Fibroblast of peridontal ligament (primary cell): ENCODE results near the gene RGS3.

Experiments used
- DNase-seq: peaks from one replicate; pipeline ENCODE4 v3.0.0-alpha.2; 2010; ENCODE audit errors: extremely low read depth

Gene RGS3

DNA sequence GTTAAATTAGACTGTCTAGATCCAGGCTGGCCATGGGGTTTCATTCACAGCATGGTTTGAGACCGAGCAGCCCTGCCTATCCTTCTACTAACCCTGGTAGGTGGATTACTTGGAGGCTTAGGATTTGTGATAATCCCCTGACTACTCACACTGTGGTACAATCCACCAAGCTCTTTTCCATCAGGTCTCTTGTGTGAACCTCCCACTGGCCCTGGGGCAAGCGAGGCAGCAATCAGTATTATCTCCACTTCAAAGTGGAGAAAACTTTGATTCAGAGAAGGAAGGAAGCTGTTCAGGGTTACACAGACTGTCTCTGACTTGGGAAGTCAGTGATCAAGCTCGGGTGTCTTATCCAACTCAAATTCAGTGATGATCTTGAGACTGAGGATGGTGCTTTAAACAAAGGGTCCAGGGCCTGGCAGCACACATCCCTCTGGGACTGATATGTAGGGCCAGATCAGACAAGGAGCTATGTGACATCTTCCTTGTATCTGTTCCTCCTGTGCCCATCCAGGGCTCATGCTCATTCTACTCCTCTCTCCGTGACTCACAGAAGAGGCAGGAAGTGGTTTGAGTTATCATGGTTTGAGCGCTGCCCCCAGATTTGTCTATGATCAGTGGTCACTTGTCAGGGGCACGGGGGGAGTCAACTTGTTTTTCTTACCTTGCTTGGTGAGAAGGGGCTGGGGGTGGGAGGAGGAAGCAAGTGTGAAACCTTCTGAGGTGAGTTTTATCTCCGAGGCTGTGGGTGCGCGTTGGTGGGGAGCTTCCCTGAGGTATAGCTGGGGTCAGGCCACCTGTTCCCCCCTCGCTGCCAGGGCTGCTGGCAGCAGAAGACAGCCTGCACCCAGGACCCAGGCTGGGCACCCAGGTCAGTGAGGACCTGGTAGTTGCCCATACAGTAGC is 48.6 kb downstream of the RGS3 start:
- no peak for DNase-seq

DNA sequence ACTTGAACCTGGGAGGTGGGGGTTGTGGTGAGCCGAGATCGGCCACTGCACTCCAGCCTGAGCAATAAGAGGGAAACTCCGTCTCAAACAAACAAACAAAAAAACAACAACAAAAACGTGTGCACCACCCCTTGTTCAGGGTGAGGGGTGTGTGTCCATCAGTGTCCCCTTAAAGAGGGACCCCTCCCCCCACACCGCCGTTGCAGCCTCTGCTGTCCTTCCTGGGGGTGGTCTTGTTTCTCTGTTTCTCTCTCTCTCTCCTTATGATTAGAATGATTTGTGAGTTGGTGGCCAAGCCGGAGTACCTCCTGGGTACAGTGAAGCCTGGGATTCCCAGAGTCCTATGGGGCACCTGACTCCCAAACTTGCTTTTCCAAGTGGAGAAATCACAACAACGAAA is 49.6 kb downstream of the RGS3 start:
- DNase-seq = no peak

DNA sequence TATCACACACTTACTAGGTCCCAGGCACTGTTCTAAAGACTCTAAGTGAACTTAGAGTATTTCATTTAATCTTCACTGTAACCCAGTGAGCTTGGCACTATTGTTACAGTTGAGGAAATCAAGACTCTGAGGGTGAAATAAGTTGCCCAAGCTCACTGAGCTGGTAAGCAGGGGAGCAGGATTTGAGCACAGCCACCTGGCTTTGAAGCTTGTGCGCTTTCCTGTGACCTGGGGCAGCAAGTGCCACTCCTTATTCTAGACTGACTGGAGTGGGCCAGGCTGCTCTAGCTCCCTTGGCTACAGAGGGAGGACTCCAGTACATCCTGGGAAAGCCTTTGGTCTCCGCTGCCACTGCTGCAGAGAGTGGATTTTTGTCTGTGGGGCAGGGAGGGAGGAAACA is 50.0 kb downstream of the RGS3 start:
- no peak for DNase-seq

DNA sequence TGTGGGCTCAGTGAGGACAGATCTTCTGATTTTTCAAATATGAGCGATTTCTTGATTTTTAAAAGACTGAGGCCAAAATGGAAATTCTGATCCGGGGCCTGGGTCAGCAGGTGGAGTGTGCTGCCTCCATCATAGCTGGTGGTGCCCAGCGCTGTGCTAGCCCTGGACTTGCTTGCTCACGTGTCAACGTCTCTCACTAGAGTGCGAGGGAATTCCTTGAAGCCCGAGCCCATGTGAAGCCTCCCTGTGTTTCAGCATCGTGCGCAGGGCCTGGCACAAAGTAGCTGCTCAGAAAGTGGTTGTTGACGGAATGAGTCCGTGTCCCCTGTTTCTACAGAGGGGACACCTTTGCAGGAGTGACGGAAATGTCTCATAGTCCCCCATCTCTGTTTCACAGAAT is 50.5 kb downstream of the RGS3 start:
- no peak for DNase-seq

DNA sequence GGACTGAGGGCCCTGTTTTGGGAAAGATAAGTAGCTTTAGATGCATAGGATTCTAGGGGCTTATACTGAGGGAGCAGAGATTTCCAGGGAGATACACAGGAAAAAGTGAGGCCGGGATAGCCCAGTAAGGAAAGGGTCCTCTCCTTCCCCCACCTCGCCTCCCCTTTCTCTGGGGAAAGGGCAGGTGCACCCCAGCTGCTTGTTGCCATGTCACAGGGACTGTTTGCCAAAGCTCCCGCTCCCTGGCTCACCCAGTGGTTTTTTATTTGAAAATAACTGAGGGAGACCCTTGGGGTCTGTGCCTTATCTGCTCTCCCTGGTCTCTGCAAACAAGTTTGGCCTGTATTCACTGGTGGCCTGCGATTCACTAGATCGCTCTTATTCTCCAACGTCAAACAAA is 51.2 kb downstream of the RGS3 start:
- DNase-seq = no peak

DNA sequence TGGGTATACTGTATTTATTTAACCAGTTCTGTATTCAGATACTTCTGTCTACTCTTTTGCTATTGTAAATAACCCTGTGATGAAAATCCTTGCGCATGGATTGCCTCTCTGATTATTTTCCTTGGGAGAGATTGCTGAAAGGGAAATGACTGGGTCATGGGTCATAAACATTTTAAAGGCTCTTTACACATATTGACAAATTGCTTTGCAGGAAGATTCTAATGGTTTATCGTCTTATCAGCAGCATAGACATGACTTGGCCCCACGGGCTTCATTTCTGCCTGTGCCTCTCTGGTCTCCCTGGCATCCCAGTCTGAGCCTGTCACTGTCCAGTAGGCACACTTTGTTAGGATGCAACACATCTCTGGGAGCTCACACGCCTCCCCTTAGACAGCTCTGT is 52.3 kb downstream of the RGS3 start:
- peak; percentile 47 for DNase-seq

DNA sequence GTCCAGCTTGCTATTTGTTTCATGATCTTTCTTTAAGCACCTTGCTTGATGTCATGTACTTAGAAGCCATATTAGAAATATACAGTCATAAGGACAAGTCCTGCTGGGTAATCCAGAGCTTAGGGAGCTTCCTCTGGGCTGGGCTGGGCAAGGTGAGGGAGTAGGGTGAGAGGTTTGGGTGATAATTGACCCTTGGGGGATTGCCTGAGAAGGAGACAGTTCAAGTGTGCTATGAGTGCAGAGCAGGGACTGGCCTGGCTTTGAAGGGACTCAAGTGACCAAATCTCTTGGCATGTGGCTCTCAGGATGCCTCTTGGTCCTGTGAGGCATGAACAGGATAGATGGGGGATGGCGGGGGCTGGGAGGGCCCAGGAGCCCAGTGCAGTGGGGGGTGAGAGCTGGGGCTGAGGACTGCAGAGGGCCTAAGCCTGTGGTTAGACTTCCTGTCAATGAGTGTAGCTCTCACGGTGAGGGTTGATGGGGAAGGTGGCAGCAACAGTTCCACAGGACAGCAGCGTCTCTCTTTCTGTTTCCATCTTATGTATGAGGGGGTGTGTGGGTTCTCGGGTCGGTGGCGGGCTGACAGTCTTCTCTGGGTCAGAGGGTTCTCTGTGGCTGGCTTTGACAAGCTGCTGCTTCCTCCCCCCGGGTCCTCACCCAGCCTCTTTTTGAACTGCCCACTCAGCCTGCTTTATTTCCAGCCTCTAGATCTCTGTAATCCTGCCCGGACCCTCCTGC is 53.5 kb downstream of the RGS3 start:
- no peak for DNase-seq

DNA sequence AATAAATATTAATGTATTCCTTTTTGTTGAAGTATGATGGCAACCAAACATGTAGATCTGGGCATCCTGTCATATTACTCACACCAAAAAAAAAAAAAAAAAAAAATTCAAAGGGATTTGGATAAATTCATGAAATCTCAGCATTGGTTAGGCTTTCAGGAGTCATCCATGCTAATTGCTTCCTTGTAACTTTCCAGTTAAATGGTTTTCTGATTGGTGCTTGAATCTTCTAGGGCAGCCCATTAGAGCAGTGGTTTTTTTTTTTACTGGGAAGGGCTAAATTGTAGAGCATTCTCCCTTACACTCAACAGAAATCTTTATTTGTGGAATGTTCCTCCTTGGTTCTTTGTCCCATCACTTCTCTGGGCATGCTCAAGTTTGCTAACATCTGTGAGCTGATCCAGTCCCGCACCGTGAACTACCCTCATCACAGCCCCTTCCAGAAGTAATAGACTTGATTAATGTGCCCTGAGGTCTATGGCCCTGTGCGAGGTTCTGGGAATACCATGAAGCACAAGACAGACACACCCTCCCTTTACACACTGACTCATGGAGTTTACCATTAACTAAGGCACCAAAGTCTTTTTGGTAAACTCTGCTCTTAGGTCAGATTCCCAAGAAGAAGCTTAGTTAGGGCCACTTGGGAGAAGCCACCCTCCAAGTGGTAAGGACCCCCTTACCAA is 56.0 kb downstream of the RGS3 start:
- DNase-seq = peak; percentile 80

DNA sequence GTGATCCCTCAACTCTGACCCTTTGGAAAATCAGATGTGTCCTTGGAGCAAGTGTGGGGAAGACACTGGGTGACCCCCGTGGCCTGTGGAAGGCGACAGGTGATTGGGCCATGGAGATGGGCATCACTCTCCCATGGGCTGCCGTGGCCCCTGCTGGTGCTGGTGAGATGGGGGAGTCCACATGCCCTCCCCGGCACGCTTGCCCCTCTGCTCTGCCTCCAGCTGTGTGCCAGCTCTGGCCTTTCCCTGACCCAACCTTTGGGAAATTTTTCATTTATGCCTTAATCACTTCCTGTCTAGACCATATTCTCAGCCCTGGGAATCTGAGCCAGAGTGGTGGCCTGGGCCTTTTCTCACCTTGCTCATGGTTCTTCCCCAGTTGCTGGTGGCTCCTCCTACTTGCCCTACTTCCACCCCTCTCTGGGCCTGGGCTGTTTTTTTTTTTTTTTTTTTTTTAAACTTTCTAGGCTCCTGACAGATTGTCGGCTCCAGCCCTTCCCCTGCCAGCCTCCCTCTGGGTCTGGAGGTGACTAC is 56.6 kb downstream of the RGS3 start:
- no peak for DNase-seq

DNA sequence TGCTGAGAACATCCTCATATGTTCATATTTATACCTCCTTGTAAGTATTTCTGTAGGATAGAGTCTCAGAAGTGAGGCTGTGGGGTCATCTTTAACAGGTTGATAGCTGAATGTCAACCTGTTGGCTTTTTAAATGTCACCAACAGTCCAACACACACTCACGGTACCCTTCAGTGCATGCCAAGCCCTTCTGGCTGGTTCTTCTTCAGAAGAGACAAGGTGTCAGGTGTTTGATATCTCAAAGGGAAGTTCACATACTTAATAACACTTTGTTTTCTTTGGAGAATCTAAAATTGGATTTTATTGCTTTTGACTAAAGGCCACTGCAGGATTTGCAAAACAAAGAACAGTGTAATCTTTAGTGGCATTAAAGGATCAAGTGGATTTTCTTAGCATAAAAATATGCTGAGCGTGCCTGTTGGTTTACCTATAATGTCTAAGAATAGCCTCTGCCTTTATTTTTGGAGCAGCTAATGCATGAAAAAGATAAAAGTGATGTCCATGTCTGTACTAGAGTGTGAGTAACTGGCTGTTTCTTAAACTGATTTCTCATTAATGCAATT is 58.2 kb downstream of the RGS3 start:
- DNase-seq = no peak

DNA sequence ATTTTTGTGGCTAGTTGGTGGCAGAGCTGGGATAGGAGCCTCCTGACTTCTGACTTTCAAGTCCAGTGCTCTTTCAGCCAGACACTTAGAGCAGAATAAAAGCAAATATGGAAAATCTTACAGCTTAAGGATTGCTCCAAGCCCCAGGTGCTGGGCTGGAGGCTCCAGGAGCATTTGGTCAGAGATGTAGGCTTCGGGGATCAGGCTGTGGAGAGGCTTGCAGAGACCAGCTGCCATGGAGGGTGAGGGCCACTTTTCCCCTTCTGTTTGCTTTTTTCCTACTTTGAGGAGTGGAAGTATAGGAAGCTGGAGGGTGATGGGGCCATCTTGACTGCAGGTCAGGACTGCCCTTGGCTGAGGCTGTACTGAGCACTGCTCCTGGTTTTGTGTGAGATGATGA is 58.9 kb downstream of the RGS3 start:
- DNase-seq = no peak

DNA sequence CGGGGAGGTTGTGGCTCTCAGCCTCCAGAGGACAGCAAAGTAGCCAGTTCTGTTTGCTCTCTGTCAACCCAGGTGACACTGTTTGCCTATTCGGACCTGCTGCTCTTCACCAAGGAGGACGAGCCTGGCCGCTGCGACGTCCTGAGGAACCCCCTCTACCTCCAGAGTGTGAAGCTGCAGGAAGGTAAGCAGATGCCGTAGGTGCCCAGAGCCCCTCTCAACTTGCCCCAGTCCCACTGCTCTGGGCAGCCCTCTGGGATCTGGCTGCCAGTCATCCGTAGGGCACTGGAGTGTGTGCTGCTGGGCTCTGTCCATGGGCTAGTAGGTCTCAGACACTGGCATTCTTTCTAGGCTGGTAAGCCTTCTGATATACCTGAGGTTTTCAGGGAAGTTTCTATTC is 59.3 kb downstream of the RGS3 start:
- no peak for DNase-seq

DNA sequence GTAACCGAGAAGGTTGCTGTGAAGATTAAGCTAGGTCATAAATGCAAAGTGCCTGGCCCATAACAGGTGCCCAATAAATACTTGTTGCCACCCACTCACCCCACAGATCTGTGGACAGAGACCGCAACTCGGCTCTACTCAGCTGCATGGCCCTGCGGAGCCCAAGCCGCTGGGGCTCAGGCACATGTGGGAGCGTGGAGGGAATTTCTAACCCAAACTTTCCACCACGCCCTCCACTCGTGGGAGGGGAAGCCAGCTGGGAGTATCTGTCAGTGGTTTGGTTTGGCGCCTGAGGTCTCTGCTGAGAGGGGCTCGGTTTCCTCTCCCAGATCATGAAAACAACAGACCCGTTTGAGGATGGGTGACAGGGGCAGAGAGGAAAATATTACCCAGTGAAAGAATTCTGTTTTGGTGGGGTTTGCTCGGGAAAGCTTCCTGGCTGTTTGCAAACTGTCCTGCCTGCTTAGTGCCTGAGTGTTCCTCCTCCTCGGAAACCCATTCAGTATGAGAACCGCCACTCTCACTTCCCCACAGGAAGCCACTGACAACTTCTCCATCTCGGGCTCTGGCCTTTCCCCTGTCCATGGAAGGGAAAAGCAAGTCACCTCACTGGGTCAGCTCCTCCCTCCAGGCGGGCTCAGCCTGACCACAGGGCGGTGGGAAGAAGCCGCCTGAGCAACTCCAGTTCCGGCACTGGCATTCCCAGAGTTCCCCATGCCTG is 60.1 kb downstream of the RGS3 start:
- DNase-seq = peak; percentile 24

DNA sequence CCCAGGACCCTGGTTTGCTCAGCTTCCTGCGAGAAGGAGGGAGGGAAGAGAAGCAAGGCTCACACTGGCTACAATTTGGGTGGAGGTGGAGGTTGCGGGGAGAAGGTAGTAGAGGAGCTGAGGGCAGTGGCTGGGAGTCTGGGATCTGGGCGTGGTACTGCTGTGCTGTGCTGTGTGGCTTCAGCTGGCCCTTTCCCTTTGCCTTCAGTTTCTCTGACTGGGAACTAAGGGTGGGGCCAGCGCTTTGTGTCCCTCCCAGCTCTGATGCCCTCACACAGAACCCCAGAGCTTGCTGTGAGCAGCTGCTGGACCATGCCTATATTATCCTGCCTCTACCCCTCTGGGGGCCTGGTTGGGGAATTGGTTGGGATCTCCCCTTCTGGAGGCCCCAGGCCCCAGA is 60.9 kb downstream of the RGS3 start:
- no peak for DNase-seq

DNA sequence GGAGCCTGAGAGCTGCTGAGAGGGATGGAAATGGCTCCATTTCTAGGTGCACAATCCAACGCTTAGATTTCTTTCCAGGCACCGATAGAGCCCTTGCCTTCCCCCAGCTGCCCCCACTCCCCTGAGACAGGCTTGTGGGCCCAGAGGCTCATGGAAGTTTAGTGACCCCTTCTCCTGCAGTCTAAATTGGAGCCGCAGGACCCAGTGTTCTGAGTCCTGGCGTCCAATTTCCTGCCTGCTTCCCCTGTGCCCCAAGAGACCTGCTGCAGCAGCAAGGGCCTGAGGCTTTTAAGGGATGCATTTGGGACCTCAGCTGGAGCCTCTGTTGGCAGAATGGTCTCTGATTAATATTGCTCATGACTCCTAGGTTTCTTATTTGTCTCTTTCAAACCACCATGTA is 61.7 kb downstream of the RGS3 start:
- DNase-seq = no peak

DNA sequence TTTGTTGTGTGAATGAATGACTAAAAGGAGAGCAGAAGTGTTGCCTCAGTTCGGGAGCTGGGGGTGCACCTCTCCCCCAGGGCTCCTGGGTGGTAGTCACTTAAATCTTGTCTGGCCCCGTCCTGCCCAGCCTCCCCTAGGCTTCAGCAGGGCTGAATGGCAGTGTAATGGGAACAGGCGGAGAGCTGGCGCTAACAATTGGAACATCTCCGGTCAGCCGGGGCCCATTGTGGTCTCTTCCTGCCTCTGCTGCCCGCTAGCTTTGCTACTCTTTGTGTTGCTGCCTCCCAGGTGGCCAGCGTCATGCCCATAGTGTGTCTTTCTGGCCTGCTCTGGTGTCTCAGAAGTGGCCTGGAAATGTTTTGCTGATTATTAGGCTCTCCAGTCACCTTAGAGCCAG is 62.3 kb downstream of the RGS3 start:
- no peak for DNase-seq

DNA sequence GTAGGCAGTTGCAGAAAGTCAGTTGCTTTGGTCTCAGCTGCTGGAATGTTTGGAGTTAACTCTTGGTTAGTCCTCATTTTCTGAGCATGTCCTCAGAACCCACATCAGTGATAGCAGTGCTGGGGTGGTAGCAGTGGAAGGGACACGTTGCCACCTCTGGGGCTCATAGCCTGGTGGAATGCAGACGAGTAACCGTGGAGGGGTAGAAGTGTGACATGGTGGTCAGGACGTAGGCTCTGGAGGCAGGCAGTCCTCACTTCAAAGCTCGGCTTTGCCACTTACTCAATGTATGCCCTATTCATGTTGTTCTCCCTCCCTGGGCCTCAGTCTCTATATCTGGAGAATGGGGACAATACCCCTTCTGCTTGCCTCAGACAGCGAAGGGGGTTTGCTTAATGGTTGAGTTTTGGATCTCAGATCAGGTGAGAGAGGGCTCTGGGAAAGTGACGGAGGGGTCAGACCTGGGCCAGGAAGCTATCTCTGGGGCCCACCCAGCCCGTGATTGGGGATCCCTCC is 62.8 kb downstream of the RGS3 start:
- DNase-seq = no peak

DNA sequence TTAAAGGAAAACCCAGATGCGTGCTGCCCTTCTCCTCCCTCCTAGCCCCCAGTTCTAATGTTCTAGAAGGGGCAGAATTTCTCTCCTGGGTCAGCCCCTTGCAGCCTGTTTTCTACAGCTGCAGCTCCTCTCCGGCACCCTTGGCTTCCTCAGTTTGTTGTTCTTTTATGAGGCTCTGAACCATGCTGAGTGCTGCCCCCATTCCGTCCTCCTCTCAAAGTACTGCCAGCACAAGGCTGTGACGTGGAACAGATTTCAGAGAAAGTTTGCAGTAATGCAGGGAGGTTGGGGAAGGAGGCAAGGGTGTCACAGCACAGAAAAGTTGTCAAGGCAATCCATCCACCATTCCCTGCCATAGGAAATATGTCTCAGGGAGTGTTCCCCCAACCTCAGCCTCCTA is 63.3 kb downstream of the RGS3 start:
- no peak for DNase-seq

DNA sequence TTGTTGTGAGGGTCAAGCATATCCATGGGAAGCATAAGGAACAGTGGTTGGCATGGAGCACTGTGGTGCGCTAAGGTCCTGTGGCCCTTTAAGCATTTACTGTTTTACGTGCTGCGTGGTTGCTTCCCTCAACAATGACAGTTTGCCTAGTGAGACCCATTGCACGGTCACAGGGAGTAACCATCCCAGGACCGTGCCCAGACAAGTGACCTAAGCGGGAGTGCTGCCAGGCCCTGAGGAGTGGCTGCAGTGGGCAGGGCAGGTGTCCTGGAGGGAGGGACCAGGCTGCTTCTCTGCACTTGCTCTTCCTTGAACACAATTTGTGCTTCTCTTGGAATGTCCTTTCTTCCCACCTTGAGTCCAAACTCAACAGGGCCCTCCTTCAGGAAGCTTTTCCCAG is 64.6 kb downstream of the RGS3 start:
- DNase-seq = no peak

DNA sequence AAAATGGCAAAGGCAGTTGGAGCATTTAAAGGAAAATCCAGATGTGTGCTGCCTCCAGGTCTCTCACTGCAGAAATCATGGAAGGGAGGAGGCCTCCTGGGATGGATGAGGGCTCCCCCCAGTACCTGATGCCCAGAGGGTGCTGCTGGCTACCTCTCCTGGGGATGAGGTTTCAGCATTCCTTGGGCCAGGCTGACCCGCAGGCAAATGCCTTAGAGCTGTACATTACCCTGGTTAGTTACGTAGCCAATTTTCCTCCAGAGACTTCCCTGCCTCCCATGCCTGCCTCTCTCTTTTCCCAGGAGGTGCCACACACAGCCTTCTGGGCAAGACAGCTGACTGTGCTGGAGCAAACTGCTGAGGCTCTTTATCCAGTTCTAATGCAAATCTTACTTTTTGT is 65.3 kb downstream of the RGS3 start:
- no peak for DNase-seq

DNA sequence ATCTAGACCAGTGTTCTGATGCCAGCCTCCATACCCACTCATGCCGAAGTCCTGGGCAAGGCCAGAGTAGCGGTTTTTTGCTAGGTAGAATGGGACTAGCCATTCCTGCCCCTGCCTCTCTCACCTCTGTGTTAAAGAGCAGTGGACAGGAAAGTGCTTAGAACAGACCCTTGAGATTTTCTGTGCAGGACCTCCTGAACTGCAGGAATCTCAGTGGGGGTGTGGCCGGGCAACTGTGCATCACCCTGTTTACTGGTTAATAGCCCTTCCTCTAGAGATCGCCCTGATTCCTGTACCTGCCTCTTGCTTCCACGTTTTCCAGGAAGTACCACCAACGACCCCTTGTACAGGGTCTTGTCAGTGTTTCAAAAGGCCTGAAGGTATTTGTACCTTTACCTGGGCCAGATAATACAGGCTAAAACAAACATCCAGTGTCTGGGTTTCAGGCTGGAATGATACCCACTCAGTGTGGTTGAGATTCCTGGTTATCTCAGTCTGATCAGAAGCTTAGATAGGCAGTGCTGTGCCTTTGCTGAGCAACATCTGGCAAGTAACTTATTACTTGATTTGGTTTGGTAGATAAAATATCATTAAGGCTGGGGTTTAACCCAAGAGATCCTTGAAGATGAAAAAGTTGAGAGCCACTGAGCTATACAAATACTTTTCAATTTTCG is 65.9 kb downstream of the RGS3 start:
- no peak for DNase-seq
